HEK293T (cell line): ENCODE results near the gene ITGB2.

Experiments
- ARNT ChIP-seq: fragments of 450-650 bp; IDR thresholded peaks from 2 replicates; pipeline ENCODE4 v1.6.1; 2017; ENCODE audit warnings: mild to moderate bottlenecking
- FOXA1 ChIP-seq: fragments of 450-650 bp; IDR thresholded peaks from 2 replicates; pipeline ENCODE4 v1.6.1; 2016; ENCODE audit warnings: mild to moderate bottlenecking
- FOXK2 ChIP-seq: fragments of 450-650 bp; IDR thresholded peaks from 2 replicates; pipeline ENCODE4 v1.6.1; 2016; ENCODE audit warnings: mild to moderate bottlenecking
- FOXM1 ChIP-seq: fragments of 450-650 bp; IDR thresholded peaks from 2 replicates; pipeline ENCODE4 v1.6.1; 2017; ENCODE audit warnings: mild to moderate bottlenecking, borderline replicate concordance
- HDGF ChIP-seq: fragments of 450-650 bp; IDR thresholded peaks from 2 replicates; pipeline ENCODE4 v1.6.1; 2017; ENCODE audit warnings: antibody characterized with exemption, borderline replicate concordance
- NFRKB ChIP-seq: fragments of 450-650 bp; IDR thresholded peaks from 2 replicates; pipeline ENCODE4 v1.6.1; 2016; ENCODE audit warnings: mild to moderate bottlenecking, moderate library complexity
- SP1 ChIP-seq: fragments of 450-650 bp; IDR thresholded peaks from 2 replicates; pipeline ENCODE4 v1.6.1; 2017
- SUZ12 ChIP-seq: fragments of 450-650 bp; IDR thresholded peaks from 2 replicates; pipeline ENCODE4 v1.6.1; 2016; ENCODE audit warnings: mild to moderate bottlenecking

- TF ChIP-seq SUZ12 (no peak), FOXA1 (no peak), FOXM1 (no peak), NFRKB (no peak), ARNT (no peak), SP1 (no peak), HDGF (no peak), FOXK2 (no peak)
Observed at GRCh38 chr21:44921928-44922327, 1.2 kb upstream of the ITGB2 start.
